ENCODE results near the gene YWHAQ.
"Not testable (repeated sequence)": the region's sequence is repeated elsewhere in the genome, so short reads cannot be mapped to it uniquely, and the experiment has no call there.

The YWHAQ gene

GRCh38 chr2:9552219-9553178, 78.3 kb downstream of the YWHAQ start:
- DNase-seq (ENCODE audit: low spot score): no peak

GRCh38 chr2:9550859-9551391, 79.9 kb downstream of the YWHAQ start:
- not testable (repeated sequence) for DNase-seq (ENCODE audit: low spot score)

- DNase-seq (ENCODE audit: low spot score): no peak
Measured at GRCh38 chr2:9549420-9549819, 81.4 kb downstream of the YWHAQ start.

- no peak for DNase-seq (ENCODE audit: low spot score)
Measured at GRCh38 chr2:9548506-9548905, 82.3 kb downstream of the YWHAQ start.

GRCh38 chr2:9547262-9547991, 83.4 kb downstream of the YWHAQ start:
- DNase-seq (ENCODE audit: low spot score): no peak

GRCh38 chr2:9545502-9545901, 85.3 kb downstream of the YWHAQ start:
- no peak for DNase-seq (ENCODE audit: low spot score)

- no peak for DNase-seq (ENCODE audit: low spot score)
Measured at GRCh38 chr2:9543557-9543956, 87.2 kb downstream of the YWHAQ start.

- DNase-seq (ENCODE audit: low spot score): no peak
Measured at GRCh38 chr2:9539531-9539930, 91.3 kb downstream of the YWHAQ start.

GRCh38 chr2:9538000-9538507, 92.7 kb downstream of the YWHAQ start:
- DNase-seq (ENCODE audit: low spot score): peak; percentile 80

- DNase-seq (ENCODE audit: low spot score): no peak
Measured at GRCh38 chr2:9536504-9536903, 94.3 kb downstream of the YWHAQ start.

GRCh38 chr2:9535177-9535576, 95.6 kb downstream of the YWHAQ start:
- DNase-seq (ENCODE audit: low spot score): no peak
